Gastroesophageal sphincter (tissue), 3 donors: ENCODE data around the gene FNBP1.

Experiments used
- CTCF ChIP-seq, 4 experiments: fragments of 200-600 bp in 2 of 4; fragments of 450-650 bp in 2 of 4; sonication (generic) in 1 of 4; IDR thresholded peaks; one replicate each; pipeline ENCODE4 v1.5.1; 2017 to 2019; ENCODE audit warnings: antibody characterized with exemption in 4 of 4, mild to moderate bottlenecking in 2 of 4, moderate library complexity in 2 of 4
- POLR2A ChIP-seq, 2 donors: fragments of 450-650 bp; IDR thresholded peaks; one replicate each; pipeline ENCODE4 v1.6.1; 2017; ENCODE audit warnings: antibody characterized with exemption in 2 of 2, mild to moderate bottlenecking in 2 of 2, moderate library complexity in 1 of 2

- no peak for TF ChIP-seq POLR2A (IDR thresholded peaks at IDR 0.05)
- TF ChIP-seq CTCF (IDR thresholded peaks at IDR 0.05), result no peak
Observed at GRCh38 chr9:129910628-129911567, 132.1 kb downstream of the FNBP1 start.
